Esophagus squamous epithelium (tissue), 4 donors: ENCODE results near the gene MMP2.

Experiments
- POLR2A ChIP-seq, 4 donors: fragments of 450-650 bp; IDR thresholded peaks; one replicate each; pipeline ENCODE4 v1.6.1; 2017; ENCODE audit warnings: antibody characterized with exemption in 4 of 4, mild to moderate bottlenecking in 4 of 4, moderate library complexity in 3 of 4
- TF ChIP-seq, protein P1 (sequence below), 6 experiments: fragments of 450-650 bp in 4 of 6; fragments of 200-600 bp in 2 of 6; sonication (generic) in 2 of 6; IDR thresholded peaks; one replicate each; pipeline ENCODE4 v1.5.1; 2016 to 2019; ENCODE audit warnings: antibody characterized with exemption in 6 of 6, mild to moderate bottlenecking in 4 of 6, moderate library complexity in 4 of 6

DNA sequence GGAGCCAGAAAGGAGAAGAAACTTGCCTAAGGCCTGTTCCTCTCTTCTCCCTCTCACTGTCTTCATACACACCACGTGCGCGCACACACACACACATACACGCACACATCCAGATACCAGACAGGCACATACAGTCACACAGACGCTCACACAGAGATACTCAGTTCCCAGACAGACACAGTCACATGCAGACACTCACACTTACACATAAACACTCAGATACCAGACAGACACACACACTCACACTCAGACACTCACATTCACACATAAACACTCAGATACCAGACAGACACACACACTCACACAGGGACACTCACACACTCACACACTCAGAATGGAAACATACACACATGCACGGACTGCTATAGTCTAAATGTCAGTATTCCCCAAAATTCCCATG, 24.1 kb upstream of the MMP2 start:
- TF ChIP-seq, protein P1, sequence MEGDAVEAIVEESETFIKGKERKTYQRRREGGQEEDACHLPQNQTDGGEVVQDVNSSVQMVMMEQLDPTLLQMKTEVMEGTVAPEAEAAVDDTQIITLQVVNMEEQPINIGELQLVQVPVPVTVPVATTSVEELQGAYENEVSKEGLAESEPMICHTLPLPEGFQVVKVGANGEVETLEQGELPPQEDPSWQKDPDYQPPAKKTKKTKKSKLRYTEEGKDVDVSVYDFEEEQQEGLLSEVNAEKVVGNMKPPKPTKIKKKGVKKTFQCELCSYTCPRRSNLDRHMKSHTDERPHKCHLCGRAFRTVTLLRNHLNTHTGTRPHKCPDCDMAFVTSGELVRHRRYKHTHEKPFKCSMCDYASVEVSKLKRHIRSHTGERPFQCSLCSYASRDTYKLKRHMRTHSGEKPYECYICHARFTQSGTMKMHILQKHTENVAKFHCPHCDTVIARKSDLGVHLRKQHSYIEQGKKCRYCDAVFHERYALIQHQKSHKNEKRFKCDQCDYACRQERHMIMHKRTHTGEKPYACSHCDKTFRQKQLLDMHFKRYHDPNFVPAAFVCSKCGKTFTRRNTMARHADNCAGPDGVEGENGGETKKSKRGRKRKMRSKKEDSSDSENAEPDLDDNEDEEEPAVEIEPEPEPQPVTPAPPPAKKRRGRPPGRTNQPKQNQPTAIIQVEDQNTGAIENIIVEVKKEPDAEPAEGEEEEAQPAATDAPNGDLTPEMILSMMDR (IDR thresholded peaks at IDR 0.05) = no peak
- TF ChIP-seq POLR2A (IDR thresholded peaks at IDR 0.05) = no peak
